ENCODE data around the gene NLGN3.

NLGN3 gene

GRCh38 chrX:71106427-71106826, 38.2 kb upstream of the NLGN3 start, which contains the start of gene CXorf65:
Gene CXorf65, minus strand, starts transcription at chrX:71106740. Its CDS starts 184 bp downstream, at chrX:71106556.
- H2AFZ ChIP-seq (ENCODE audit: low read length), result no peak within 1 kb of the TSS
- H3K9me3 ChIP-seq (ENCODE audit: insufficient read depth, low read depth, low read length), result no peaks in the 10 kb centered on the region
- H3K27me3 ChIP-seq (ENCODE audit: insufficient read depth, low read length, poor library complexity, severe bottlenecking), result no peaks in the 10 kb centered on the region
- no peaks in the 10 kb centered on the region for H3K9me2 ChIP-seq (replicated peaks; ENCODE audit: low read depth, low read length)
- peaks cover 74% of the 10 kb centered on the region for H3K79me2 ChIP-seq (ENCODE audit: insufficient read depth, low read length)
- H3K4me2 ChIP-seq (ENCODE audit: low read depth, low read length, poor library complexity, severe bottlenecking), result peak within 1 kb of the TSS; percentile 100
- H3K4me1 ChIP-seq (ENCODE audit: insufficient read depth, low read length, poor library complexity, severe bottlenecking), result peaks cover 53% of the 10 kb centered on the region
- H3F3A ChIP-seq (ENCODE audit: low read depth), result peaks cover 11% of the 10 kb centered on the region
- peak within 1 kb of the TSS; percentile 100 for H3K9ac ChIP-seq (ENCODE audit: low read depth, low read length, poor library complexity, severe bottlenecking)
- TF ChIP-seq, protein P1, sequence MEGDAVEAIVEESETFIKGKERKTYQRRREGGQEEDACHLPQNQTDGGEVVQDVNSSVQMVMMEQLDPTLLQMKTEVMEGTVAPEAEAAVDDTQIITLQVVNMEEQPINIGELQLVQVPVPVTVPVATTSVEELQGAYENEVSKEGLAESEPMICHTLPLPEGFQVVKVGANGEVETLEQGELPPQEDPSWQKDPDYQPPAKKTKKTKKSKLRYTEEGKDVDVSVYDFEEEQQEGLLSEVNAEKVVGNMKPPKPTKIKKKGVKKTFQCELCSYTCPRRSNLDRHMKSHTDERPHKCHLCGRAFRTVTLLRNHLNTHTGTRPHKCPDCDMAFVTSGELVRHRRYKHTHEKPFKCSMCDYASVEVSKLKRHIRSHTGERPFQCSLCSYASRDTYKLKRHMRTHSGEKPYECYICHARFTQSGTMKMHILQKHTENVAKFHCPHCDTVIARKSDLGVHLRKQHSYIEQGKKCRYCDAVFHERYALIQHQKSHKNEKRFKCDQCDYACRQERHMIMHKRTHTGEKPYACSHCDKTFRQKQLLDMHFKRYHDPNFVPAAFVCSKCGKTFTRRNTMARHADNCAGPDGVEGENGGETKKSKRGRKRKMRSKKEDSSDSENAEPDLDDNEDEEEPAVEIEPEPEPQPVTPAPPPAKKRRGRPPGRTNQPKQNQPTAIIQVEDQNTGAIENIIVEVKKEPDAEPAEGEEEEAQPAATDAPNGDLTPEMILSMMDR (conservative IDR thresholded peaks at IDR 0.05; ENCODE audit: low read length), result no peak
- no peak for TF ChIP-seq EZH2phosphoT487 (IDR thresholded peaks at IDR 0.05; ENCODE audit: borderline replicate concordance)
- H4K20me1 ChIP-seq (ENCODE audit: insufficient read depth, low read length, poor library complexity, severe bottlenecking), result no peaks in the 10 kb centered on the region
- no peaks in the 10 kb centered on the region for H3K36me3 ChIP-seq (ENCODE audit: insufficient read depth, low read length)
- H3K4me3 ChIP-seq (ENCODE audit: low read length, poor library complexity, severe bottlenecking), result peak within 1 kb of the TSS; percentile 96

- Histone ChIP-seq H3K9me3 (ENCODE audit: insufficient read depth, low read depth, low read length) (no peaks in the 10 kb centered on the region), H3K4me1 (ENCODE audit: insufficient read depth, low read length, poor library complexity, severe bottlenecking) (peaks cover 49% of the 10 kb centered on the region), H3K9ac (ENCODE audit: low read depth, low read length, poor library complexity, severe bottlenecking) (peak overlapping the region; percentile 100), H3K4me3 (ENCODE audit: low read length, poor library complexity, severe bottlenecking) (peak overlapping the region; percentile 96), H3K27me3 (ENCODE audit: insufficient read depth, low read length, poor library complexity, severe bottlenecking) (no peaks in the 10 kb centered on the region), H2AFZ (ENCODE audit: low read length) (no peak overlapping the region), H3K4me2 (ENCODE audit: low read depth, low read length, poor library complexity, severe bottlenecking) (peak overlapping the region; percentile 100), H4K20me1 (ENCODE audit: insufficient read depth, low read length, poor library complexity, severe bottlenecking) (no peaks in the 10 kb centered on the region), H3K36me3 (ENCODE audit: insufficient read depth, low read length) (no peaks in the 10 kb centered on the region), H3F3A (ENCODE audit: low read depth) (peaks cover 12% of the 10 kb centered on the region), H3K79me2 (ENCODE audit: insufficient read depth, low read length) (peaks cover 73% of the 10 kb centered on the region), H3K9me2 (replicated peaks; ENCODE audit: low read depth, low read length) (no peaks in the 10 kb centered on the region)
- TF ChIP-seq, protein P1 (conservative IDR thresholded peaks at IDR 0.05; ENCODE audit: low read length), result no peak
- no peak for TF ChIP-seq EZH2phosphoT487 (IDR thresholded peaks at IDR 0.05; ENCODE audit: borderline replicate concordance)
Measured at GRCh38 chrX:71107245-71107644, 37.4 kb upstream of the NLGN3 start.

DNA sequence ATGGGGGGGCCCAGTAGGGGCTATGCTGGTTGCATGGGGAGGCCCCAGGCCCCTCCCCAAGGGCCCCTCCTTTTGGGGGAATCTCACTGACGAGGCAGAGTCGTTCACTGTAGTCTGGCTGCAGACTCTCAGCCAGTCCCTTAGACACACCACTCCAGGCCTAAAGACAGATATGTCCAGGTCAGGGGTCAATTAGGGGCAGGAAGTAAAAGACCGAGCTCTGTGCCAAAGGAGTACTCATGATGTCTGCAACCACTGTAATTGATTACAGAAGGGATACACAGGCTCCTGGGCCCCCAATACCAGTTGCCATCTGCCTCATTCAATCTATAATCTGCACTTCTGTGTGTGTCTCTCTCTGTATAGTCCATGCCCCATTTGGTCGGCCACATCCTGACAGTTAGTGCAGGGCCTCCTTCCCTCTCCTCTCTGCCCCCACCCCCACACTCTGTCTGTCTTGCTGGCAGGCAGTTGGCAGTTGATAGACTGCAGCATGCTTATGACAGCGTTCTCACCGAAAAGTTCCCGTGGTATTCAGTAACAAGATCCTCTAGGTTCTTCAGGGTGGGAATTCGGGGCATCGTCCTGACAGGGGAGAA, 36.8 kb upstream of the NLGN3 start:
- Histone ChIP-seq H3K9me2 (replicated peaks; ENCODE audit: low read depth, low read length) (no peaks in the 10 kb centered on the region), H3K4me2 (ENCODE audit: low read depth, low read length, poor library complexity, severe bottlenecking) (peak overlapping the region; percentile 100), H3K36me3 (ENCODE audit: insufficient read depth, low read length) (no peaks in the 10 kb centered on the region), H3K79me2 (ENCODE audit: insufficient read depth, low read length) (peaks cover 73% of the 10 kb centered on the region), H3F3A (ENCODE audit: low read depth) (peaks cover 11% of the 10 kb centered on the region), H3K4me3 (ENCODE audit: low read length, poor library complexity, severe bottlenecking) (peak overlapping the region; percentile 96), H3K4me1 (ENCODE audit: insufficient read depth, low read length, poor library complexity, severe bottlenecking) (peaks cover 49% of the 10 kb centered on the region), H4K20me1 (ENCODE audit: insufficient read depth, low read length, poor library complexity, severe bottlenecking) (no peaks in the 10 kb centered on the region), H3K9me3 (ENCODE audit: insufficient read depth, low read depth, low read length) (no peaks in the 10 kb centered on the region), H3K27me3 (ENCODE audit: insufficient read depth, low read length, poor library complexity, severe bottlenecking) (no peaks in the 10 kb centered on the region), H3K9ac (ENCODE audit: low read depth, low read length, poor library complexity, severe bottlenecking) (peak overlapping the region; percentile 100), H2AFZ (ENCODE audit: low read length) (no peak overlapping the region)
- TF ChIP-seq EZH2phosphoT487 (IDR thresholded peaks at IDR 0.05; ENCODE audit: borderline replicate concordance), result no peak
- TF ChIP-seq, protein P1 (conservative IDR thresholded peaks at IDR 0.05; ENCODE audit: low read length), result no peak
